AG04450 (cell line): ENCODE results near the gene TPR. TPM values are rescaled to one million over a fixed set of nuclear protein-coding genes. Genes with fewer than 3 reads are reported as not detected.

Source experiments
- CTCF ChIA-PET: fragments of 300-600, 350-600 bp; formaldehyde crosslinking; extraction: SDS; loops from one replicate; lab custom pipeline; 2022; ENCODE audit warnings: antibody characterized with exemption, inconsistent platforms; lab: Charles Lee
- POLR2A ChIA-PET: fragments of 350-600 bp; formaldehyde crosslinking; extraction: SDS; loops from one replicate; lab custom pipeline; 2021; ENCODE audit warnings: antibody characterized with exemption, inconsistent platforms; lab: Yijun Ruan, JAX
- DNase-seq: peaks from one replicate; pipeline ENCODE4 v3.0.0-alpha.2; 2011; ENCODE audit warnings: low read depth, low spot score
- H3K27ac ChIP-seq: one replicate; pipeline ENCODE4 v1.5.1; 2012; ENCODE audit warnings: low read depth, low read length, control low read depth
- H3K27me3 ChIP-seq: one replicate; pipeline ENCODE4 v1.6.0; 2012; ENCODE audit warnings: low read length; ENCODE audit not compliant: control insufficient read depth, insufficient read depth
- H3K4me3 ChIP-seq: 2 replicates; pipeline ENCODE4 v1.5.1; 2011; ENCODE audit warnings: mild to moderate bottlenecking, low read depth, low read length, control low read depth
- H3K9me3 ChIP-seq: 2 replicates; pipeline ENCODE4 v1.5.1; 2012; ENCODE audit warnings: low read length; ENCODE audit not compliant: control insufficient read depth, insufficient read depth
- CTCF ChIP-seq: IDR thresholded peaks from 2 replicates; pipeline ENCODE4 v1.5.1; 2011; ENCODE audit warnings: low read depth, low read length, control low read depth, inconsistent platforms
- polyA plus RNA-seq: library from polyadenylated mRNA; depleted of rRNA; stranded (reverse); fragments of >200 nt; gene quantifications from 2 replicates; pipeline ENCODE4 v1.2.3, GENCODE V29; 2011

The TPR gene
- polyA plus RNA-seq, 1 experiment: 48.5 TPM

GRCh38 chr1:186295980-186296379 is 79.1 kb downstream of the TPR start, which contains the start of gene PRG4:
Gene PRG4, plus strand, starts transcription at chr1:186296279.
- Histone ChIP-seq H3K4me3 (no peak within 1 kb of the TSS), H3K27ac (no peak within 1 kb of the TSS), H3K9me3 (no peaks in the 10 kb centered on the region), H3K27me3 (no peaks in the 10 kb centered on the region)
- ChIA-PET CTCF (interaction anchor here (0.6 to 1.0 kb wide), 2 partner anchors 79 to 126 kb away, joined by 4 to 5 read pairs; partner anchors contain the start of gene TPR), POLR2A (no interaction called here)
- no peak for DNase-seq
- TF ChIP-seq CTCF: no peak

GRCh38 chr1:186292875-186293274 is 82.2 kb downstream of the TPR start:
- Histone ChIP-seq H3K4me3 (no peak overlapping the region), H3K27ac (no peak overlapping the region), H3K27me3 (no peaks in the 10 kb centered on the region), H3K9me3 (no peaks in the 10 kb centered on the region)
- no peak for DNase-seq
- ChIA-PET CTCF (no interaction called here), POLR2A (no interaction called here)
- no peak for TF ChIP-seq CTCF

- DNase-seq: no peak
- Histone ChIP-seq H3K27ac (no peak overlapping the region), H3K9me3 (no peaks in the 10 kb centered on the region), H3K4me3 (no peak overlapping the region), H3K27me3 (no peaks in the 10 kb centered on the region)
- CTCF ChIA-PET: no interaction called here
- POLR2A ChIA-PET: no interaction called here
- TF ChIP-seq CTCF: no peak
These were observed 83.8 kb downstream of the TPR start for GRCh38 chr1:186291271-186291670.

GRCh38 chr1:186289943-186290545 is 85.0 kb downstream of the TPR start:
- Histone ChIP-seq H3K27me3 (no peaks in the 10 kb centered on the region), H3K4me3 (no peak overlapping the region), H3K9me3 (no peaks in the 10 kb centered on the region), H3K27ac (no peak overlapping the region)
- POLR2A ChIA-PET: no interaction called here
- TF ChIP-seq CTCF: no peak
- DNase-seq: no peak
- CTCF ChIA-PET: no interaction called here

- ChIA-PET POLR2A (no interaction called here), CTCF (interaction anchor here (0.6 kb wide), 1 partner anchor 64 kb away, joined by 3 read pairs; no protein-coding TSS in a partner anchor)
- no peak overlapping the region for H3K27ac ChIP-seq
- no peak for DNase-seq
- H3K9me3 ChIP-seq: no peaks in the 10 kb centered on the region
- H3K4me3 ChIP-seq: no peak overlapping the region
- TF ChIP-seq CTCF: no peak
- no peaks in the 10 kb centered on the region for H3K27me3 ChIP-seq
These were observed 88.3 kb downstream of the TPR start for GRCh38 chr1:186286615-186287315.
